ENCODE results near the gene MST1R. TPM values are rescaled to one million over a fixed set of nuclear protein-coding genes. Genes with fewer than 3 reads are reported as not detected.
A peak's percentile ranks its signal among the peaks of the same experiment; 100 is the strongest.

Gene MST1R
- total and polyA plus RNA-seq, 9 of the 15 experiments (the other 6 are each of a cell fraction or from before 2014, with no cell fraction given), result 1.3 to 10.0 (median 3.8) TPM

DNA sequence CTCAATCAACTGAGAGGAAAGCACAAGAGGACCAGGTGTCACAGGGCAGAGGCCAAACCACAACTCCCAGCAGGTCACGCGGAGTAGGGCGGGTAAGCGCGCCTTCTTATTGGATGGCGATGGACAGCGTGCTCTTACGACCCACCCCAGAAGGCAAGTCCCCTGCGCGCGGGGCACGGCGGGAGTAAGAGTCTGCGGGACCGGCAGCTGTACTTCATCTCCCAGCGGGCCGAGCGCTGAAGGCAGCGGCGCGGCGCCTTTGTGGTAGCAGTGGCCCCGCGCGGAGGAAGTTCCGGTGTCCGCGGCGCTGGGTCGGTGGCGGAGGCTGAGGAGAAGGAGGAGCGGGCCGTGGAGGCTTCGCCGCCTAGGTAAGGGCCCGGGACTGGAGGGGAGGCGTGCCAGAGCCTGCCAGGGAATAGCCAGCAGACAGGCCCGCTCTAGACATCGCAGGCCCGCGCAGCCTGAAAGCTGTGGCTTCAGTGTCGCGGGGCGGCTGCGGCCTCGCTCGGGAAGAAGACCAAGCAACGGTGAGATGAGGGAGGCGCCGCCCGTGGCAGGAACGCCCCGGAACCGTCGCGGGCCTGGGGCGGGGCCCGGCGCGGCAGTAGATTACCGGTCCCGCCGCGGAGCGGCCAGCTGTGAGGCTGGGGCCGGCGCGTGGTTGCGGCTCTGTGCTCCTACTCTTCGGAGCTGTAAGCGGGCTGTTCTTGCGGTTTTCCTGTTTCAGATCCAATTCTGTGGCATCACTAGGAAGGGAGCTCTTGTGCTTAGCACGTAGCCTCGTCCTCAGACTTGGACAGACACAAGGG lies 36.4 kb upstream of the MST1R start, which contains the start of gene RBM6 (continued):
- TF ChIP-seq, protein P1, sequence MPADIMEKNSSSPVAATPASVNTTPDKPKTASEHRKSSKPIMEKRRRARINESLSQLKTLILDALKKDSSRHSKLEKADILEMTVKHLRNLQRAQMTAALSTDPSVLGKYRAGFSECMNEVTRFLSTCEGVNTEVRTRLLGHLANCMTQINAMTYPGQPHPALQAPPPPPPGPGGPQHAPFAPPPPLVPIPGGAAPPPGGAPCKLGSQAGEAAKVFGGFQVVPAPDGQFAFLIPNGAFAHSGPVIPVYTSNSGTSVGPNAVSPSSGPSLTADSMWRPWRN (IDR thresholded peaks at IDR 0.05; ENCODE audit: low read depth), result 0 out of 2 replicates have a peak, but pooled peaks have one; percentile 12
- TF ChIP-seq EP400 (IDR thresholded peaks at IDR 0.05) (peak; percentile 93), ZNF24 (IDR thresholded peaks at IDR 0.05) (no peak), KDM1A (IDR thresholded peaks at IDR 0.05) (no peak), ZNF12 (CRISPR knock-in tag; IDR thresholded peaks at IDR 0.05) (no peak), ZNF766 (CRISPR knock-in tag; conservative IDR thresholded peaks at IDR 0.05) (peak; percentile 25; the same call in 1 of the 2 replicates), NR2F6 (CRISPR knock-in tag; IDR thresholded peaks at IDR 0.05) (no peak), CCAR2 (IDR thresholded peaks at IDR 0.05; ENCODE audit: low read depth, low read length) (no peak), SMARCC2 (IDR thresholded peaks at IDR 0.05; ENCODE audit: low read depth) (no peak), ZNF551 (CRISPR knock-in tag; IDR thresholded peaks at IDR 0.05) (no peak), CEBPB (tag; IDR thresholded peaks at IDR 0.05) (no peak), NR4A1 (CRISPR knock-in tag; IDR thresholded peaks at IDR 0.05) (no peak), NR4A1 (tag; IDR thresholded peaks at IDR 0.05) (peak; percentile 42; the same call in 1 of the 2 replicates), SRSF1 (IDR thresholded peaks at IDR 0.05; ENCODE audit: low read depth, low read length) (no peak), ZNF507 (tag; conservative IDR thresholded peaks at IDR 0.05) (no peak)
- TF ChIP-seq, protein P2, sequence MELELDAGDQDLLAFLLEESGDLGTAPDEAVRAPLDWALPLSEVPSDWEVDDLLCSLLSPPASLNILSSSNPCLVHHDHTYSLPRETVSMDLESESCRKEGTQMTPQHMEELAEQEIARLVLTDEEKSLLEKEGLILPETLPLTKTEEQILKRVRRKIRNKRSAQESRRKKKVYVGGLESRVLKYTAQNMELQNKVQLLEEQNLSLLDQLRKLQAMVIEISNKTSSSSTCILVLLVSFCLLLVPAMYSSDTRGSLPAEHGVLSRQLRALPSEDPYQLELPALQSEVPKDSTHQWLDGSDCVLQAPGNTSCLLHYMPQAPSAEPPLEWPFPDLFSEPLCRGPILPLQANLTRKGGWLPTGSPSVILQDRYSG (tag; conservative IDR thresholded peaks at IDR 0.05; ENCODE audit: low read depth), result no peak
- TF ChIP-seq, protein P3, sequence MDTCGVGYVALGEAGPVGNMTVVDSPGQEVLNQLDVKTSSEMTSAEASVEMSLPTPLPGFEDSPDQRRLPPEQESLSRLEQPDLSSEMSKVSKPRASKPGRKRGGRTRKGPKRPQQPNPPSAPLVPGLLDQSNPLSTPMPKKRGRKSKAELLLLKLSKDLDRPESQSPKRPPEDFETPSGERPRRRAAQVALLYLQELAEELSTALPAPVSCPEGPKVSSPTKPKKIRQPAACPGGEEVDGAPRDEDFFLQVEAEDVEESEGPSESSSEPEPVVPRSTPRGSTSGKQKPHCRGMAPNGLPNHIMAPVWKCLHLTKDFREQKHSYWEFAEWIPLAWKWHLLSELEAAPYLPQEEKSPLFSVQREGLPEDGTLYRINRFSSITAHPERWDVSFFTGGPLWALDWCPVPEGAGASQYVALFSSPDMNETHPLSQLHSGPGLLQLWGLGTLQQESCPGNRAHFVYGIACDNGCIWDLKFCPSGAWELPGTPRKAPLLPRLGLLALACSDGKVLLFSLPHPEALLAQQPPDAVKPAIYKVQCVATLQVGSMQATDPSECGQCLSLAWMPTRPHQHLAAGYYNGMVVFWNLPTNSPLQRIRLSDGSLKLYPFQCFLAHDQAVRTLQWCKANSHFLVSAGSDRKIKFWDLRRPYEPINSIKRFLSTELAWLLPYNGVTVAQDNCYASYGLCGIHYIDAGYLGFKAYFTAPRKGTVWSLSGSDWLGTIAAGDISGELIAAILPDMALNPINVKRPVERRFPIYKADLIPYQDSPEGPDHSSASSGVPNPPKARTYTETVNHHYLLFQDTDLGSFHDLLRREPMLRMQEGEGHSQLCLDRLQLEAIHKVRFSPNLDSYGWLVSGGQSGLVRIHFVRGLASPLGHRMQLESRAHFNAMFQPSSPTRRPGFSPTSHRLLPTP (IDR thresholded peaks at IDR 0.05; ENCODE audit: borderline replicate concordance, extremely low read depth, insufficient read length), result no peak
